GM21717 (cell line): ENCODE measurements around the gene GOLGA2.
A peak's percentile ranks its signal among the peaks of the same experiment; 100 is the strongest.

ENCODE experiments used
- ATAC-seq: cut with Tn5 transposase; IDR thresholded peaks from one replicate; pipeline ENCODE4 v1.9.1; 2021; ENCODE audit warnings: mild to moderate bottlenecking, moderate library complexity; ENCODE audit not compliant: unreplicated experiment

Gene GOLGA2

GRCh38 chr9:128260340-128260739, 15.5 kb downstream of the GOLGA2 start:
- no peak for ATAC-seq

- no peak for ATAC-seq
Observed at GRCh38 chr9:128259156-128259555, 16.7 kb downstream of the GOLGA2 start.

GRCh38 chr9:128258326-128258725, 17.5 kb downstream of the GOLGA2 start:
- no peak for ATAC-seq

- ATAC-seq = no peak
Observed at GRCh38 chr9:128257907-128258306, 17.9 kb downstream of the GOLGA2 start.

- no peak for ATAC-seq
Observed at GRCh38 chr9:128257086-128257825, 18.6 kb downstream of the GOLGA2 start.

- ATAC-seq = no peak
Observed at GRCh38 chr9:128254855-128255759, 20.7 kb downstream of the GOLGA2 start.

GRCh38 chr9:128254362-128254761, 21.4 kb downstream of the GOLGA2 start:
- ATAC-seq = no peak

GRCh38 chr9:128253991-128254346, 21.8 kb downstream of the GOLGA2 start:
- no peak for ATAC-seq

- no peak for ATAC-seq
Observed at GRCh38 chr9:128253140-128253990, 22.4 kb downstream of the GOLGA2 start.

GRCh38 chr9:128252317-128253139, 23.3 kb downstream of the GOLGA2 start:
- no peak for ATAC-seq

- no peak for ATAC-seq
Observed at GRCh38 chr9:128251732-128252100, 24.1 kb downstream of the GOLGA2 start.

- ATAC-seq = peak; percentile 13
Observed at GRCh38 chr9:128250839-128251731, 24.7 kb downstream of the GOLGA2 start.

GRCh38 chr9:128249908-128250838, 25.6 kb downstream of the GOLGA2 start:
- peak; percentile 79 for ATAC-seq

GRCh38 chr9:128249558-128249907, 26.3 kb downstream of the GOLGA2 start:
- no peak for ATAC-seq

- ATAC-seq = no peak
Observed at GRCh38 chr9:128247226-128247803, 28.5 kb downstream of the GOLGA2 start.

- no peak for ATAC-seq
Observed at GRCh38 chr9:128246471-128246870, 29.3 kb downstream of the GOLGA2 start.

- no peak for ATAC-seq
Observed at GRCh38 chr9:128245421-128246151, 30.2 kb downstream of the GOLGA2 start.
